ENCODE data around the gene SERPINE1. TPM values are rescaled to one million over a fixed set of nuclear protein-coding genes. Genes with fewer than 3 reads are reported as not detected.

The SERPINE1 gene
- total RNA-seq, 1 experiment from 2014 or later = 3.6 TPM

GRCh38 chr7:101172005-101172853, 45.3 kb downstream of the SERPINE1 start:
- Histone ChIP-seq H3K27me3 (ENCODE audit: control insufficient read depth, insufficient read depth, low read length) (peaks cover 96% of the 10 kb centered on the region), H3K36me3 (replicated peaks; ENCODE audit: control insufficient read depth, insufficient read depth, low read length) (no peaks in the 10 kb centered on the region), H3K4me3 (ENCODE audit: insufficient read depth, low read depth, low read length) (peak overlapping the region; percentile 40)
- DNase-seq = peak; percentile 83

- peak; percentile 77 for DNase-seq
- Histone ChIP-seq H3K36me3 (replicated peaks; ENCODE audit: control insufficient read depth, insufficient read depth, low read length) (no peaks in the 10 kb centered on the region), H3K27me3 (ENCODE audit: control insufficient read depth, insufficient read depth, low read length) (peaks cover 98% of the 10 kb centered on the region), H3K4me3 (ENCODE audit: insufficient read depth, low read depth, low read length) (peak overlapping the region; percentile 40)
Observed at GRCh38 chr7:101172854-101173751, 46.2 kb downstream of the SERPINE1 start.

GRCh38 chr7:101173752-101174244, 46.9 kb downstream of the SERPINE1 start:
- H3K27me3 ChIP-seq (ENCODE audit: control insufficient read depth, insufficient read depth, low read length) = peaks cover 97% of the 10 kb centered on the region
- DNase-seq = peak; percentile 96
- peak overlapping the region; percentile 41 for H3K4me3 ChIP-seq (ENCODE audit: insufficient read depth, low read depth, low read length)

GRCh38 chr7:101174322-101174854, 47.5 kb downstream of the SERPINE1 start:
- Histone ChIP-seq H3K4me3 (ENCODE audit: insufficient read depth, low read depth, low read length) (peak overlapping the region; percentile 41), H3K36me3 (replicated peaks; ENCODE audit: control insufficient read depth, insufficient read depth, low read length) (no peaks in the 10 kb centered on the region), H3K27me3 (ENCODE audit: control insufficient read depth, insufficient read depth, low read length) (peaks cover 95% of the 10 kb centered on the region)
- peak; percentile 79 for DNase-seq

More at GRCh38 chr7:101173752-101174244, 46.9 kb downstream of the SERPINE1 start:
- H3K36me3 ChIP-seq (replicated peaks; ENCODE audit: control insufficient read depth, insufficient read depth, low read length) = no peaks in the 10 kb centered on the region

GRCh38 chr7:101175664-101176063, 48.8 kb downstream of the SERPINE1 start:
- Histone ChIP-seq H3K4me3 (ENCODE audit: insufficient read depth, low read depth, low read length) (no peak overlapping the region), H3K36me3 (replicated peaks; ENCODE audit: control insufficient read depth, insufficient read depth, low read length) (no peaks in the 10 kb centered on the region), H3K27me3 (ENCODE audit: control insufficient read depth, insufficient read depth, low read length) (peaks cover 95% of the 10 kb centered on the region)
- no peak for DNase-seq

GRCh38 chr7:101177644-101178043, 50.7 kb downstream of the SERPINE1 start:
- H3K27me3 ChIP-seq (ENCODE audit: control insufficient read depth, insufficient read depth, low read length) = peaks cover 79% of the 10 kb centered on the region
- H3K36me3 ChIP-seq (replicated peaks; ENCODE audit: control insufficient read depth, insufficient read depth, low read length) = no peaks in the 10 kb centered on the region
- DNase-seq = no peak
- no peak overlapping the region for H3K4me3 ChIP-seq (ENCODE audit: insufficient read depth, low read depth, low read length)

- Histone ChIP-seq H3K4me3 (ENCODE audit: insufficient read depth, low read depth, low read length) (peak overlapping the region; percentile 58), H3K36me3 (replicated peaks; ENCODE audit: control insufficient read depth, insufficient read depth, low read length) (no peaks in the 10 kb centered on the region), H3K27me3 (ENCODE audit: control insufficient read depth, insufficient read depth, low read length) (peaks cover 65% of the 10 kb centered on the region)
- DNase-seq = peak; percentile 81
Observed at GRCh38 chr7:101179117-101179516, 52.2 kb downstream of the SERPINE1 start.

GRCh38 chr7:101179713-101180112, 52.8 kb downstream of the SERPINE1 start:
- H3K27me3 ChIP-seq (ENCODE audit: control insufficient read depth, insufficient read depth, low read length) = peaks cover 59% of the 10 kb centered on the region
- peak overlapping the region; percentile 58 for H3K4me3 ChIP-seq (ENCODE audit: insufficient read depth, low read depth, low read length)
- no peaks in the 10 kb centered on the region for H3K36me3 ChIP-seq (replicated peaks; ENCODE audit: control insufficient read depth, insufficient read depth, low read length)
- DNase-seq = peak; percentile 82

- peaks cover 53% of the 10 kb centered on the region for H3K27me3 ChIP-seq (ENCODE audit: control insufficient read depth, insufficient read depth, low read length)
- peak; percentile 84 for DNase-seq
- peak within 1 kb of the TSS; percentile 58 for H3K4me3 ChIP-seq (ENCODE audit: insufficient read depth, low read depth, low read length)
- no peaks in the 10 kb centered on the region for H3K36me3 ChIP-seq (replicated peaks; ENCODE audit: control insufficient read depth, insufficient read depth, low read length)
Observed at GRCh38 chr7:101180130-101180755, 53.3 kb downstream of the SERPINE1 start, which contains the start of gene NAT16. Gene NAT16, minus strand, starts transcription at chr7:101180293. Its CDS starts 5,486 bp downstream, at chr7:101174807.

- no peak for DNase-seq
- Histone ChIP-seq H3K4me3 (ENCODE audit: insufficient read depth, low read depth, low read length) (no peak overlapping the region), H3K36me3 (replicated peaks; ENCODE audit: control insufficient read depth, insufficient read depth, low read length) (no peaks in the 10 kb centered on the region), H3K27me3 (ENCODE audit: control insufficient read depth, insufficient read depth, low read length) (peaks cover 6% of the 10 kb centered on the region)
Observed at GRCh38 chr7:101185258-101185839, 58.4 kb downstream of the SERPINE1 start.

- DNase-seq = no peak
- Histone ChIP-seq H3K4me3 (ENCODE audit: insufficient read depth, low read depth, low read length) (no peak overlapping the region), H3K27me3 (ENCODE audit: control insufficient read depth, insufficient read depth, low read length) (no peaks in the 10 kb centered on the region; the same call in 1 of the 2 replicates), H3K36me3 (replicated peaks; ENCODE audit: control insufficient read depth, insufficient read depth, low read length) (no peaks in the 10 kb centered on the region)
Observed at GRCh38 chr7:101186194-101186593, 59.3 kb downstream of the SERPINE1 start.

- Histone ChIP-seq H3K4me3 (ENCODE audit: insufficient read depth, low read depth, low read length) (no peak overlapping the region), H3K36me3 (replicated peaks; ENCODE audit: control insufficient read depth, insufficient read depth, low read length) (no peaks in the 10 kb centered on the region), H3K27me3 (ENCODE audit: control insufficient read depth, insufficient read depth, low read length) (no peaks in the 10 kb centered on the region)
- no peak for DNase-seq
Observed at GRCh38 chr7:101186844-101187428, 60.0 kb downstream of the SERPINE1 start.

Measured in H7 (cell line).